SW 1271 (cell line): ENCODE results near the gene FTO.
"Not testable (repeated sequence)": the region's sequence is repeated elsewhere in the genome, so short reads cannot be mapped to it uniquely, and the experiment has no call there.

Experiments
- DNase-seq, 2 experiments: peaks; one replicate each; lab custom pipeline; 2025; lab: John Stamatoyannopoulos, UW

FTO gene

DNA sequence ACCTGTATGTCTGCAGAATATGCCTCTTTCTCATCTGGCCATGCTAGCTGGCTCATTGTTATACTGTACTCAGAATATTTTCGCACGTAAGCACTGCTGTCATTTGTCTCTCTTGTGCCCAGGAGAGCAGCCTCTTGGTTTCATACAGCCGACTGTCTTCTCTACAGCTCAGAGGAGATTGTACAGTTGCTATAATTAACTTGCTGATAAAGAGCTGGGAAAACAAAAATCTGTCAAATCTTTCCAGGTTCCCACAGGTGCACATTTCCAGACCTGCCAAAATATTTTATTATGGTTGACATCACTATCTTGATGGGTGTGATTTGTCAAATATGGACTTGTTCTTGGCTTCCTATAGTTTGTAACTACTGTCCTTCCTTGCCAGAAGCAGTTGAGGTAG is 122.7 kb downstream of the FTO start:
- DNase-seq = no peak

DNA sequence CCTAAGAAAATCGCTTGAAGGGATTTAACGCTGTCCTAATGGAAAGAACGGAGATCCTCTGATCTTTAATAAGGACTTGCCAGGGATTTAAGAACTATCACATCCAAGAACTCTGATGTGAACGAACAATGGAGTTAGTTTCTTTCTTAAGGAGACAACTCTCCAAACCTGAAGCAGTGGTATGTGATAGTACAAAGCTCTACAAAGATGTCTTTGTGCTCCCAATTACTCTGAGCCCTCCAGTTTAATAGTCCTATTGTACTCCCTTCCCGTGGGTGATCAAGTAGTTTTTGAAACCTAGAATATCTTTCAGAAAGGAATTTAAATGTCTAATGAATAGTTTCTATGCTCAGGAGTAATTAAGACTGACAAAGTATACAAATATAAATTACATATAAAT is 123.8 kb downstream of the FTO start:
- no peak for DNase-seq

DNA sequence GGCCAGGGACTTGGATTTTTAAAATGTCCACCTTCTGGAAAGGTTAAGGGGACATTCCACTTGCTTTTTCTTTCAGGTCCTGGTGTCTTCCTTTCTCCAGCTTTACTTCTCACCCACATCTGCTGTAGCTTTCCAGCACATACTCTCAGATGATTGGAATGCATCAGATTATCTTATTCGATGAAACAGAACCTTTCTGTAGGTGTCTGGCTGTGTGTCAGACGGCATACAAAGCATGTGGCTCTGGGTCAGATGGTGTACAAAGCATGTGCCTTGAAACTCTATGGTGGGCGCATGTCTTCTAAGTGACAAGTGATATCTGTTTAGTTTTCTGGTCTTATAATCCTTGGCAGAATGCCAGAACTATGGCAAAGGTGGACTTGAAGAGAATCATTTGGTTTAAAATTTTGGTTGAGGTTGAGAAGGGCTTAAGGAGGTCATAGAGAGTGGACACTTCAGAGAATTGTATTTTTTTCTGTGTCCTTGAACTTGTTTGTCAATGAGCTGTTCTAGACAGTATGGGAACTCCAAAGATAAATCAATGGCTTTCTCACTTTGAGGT is 125.3 kb downstream of the FTO start:
- DNase-seq = no peak

DNA sequence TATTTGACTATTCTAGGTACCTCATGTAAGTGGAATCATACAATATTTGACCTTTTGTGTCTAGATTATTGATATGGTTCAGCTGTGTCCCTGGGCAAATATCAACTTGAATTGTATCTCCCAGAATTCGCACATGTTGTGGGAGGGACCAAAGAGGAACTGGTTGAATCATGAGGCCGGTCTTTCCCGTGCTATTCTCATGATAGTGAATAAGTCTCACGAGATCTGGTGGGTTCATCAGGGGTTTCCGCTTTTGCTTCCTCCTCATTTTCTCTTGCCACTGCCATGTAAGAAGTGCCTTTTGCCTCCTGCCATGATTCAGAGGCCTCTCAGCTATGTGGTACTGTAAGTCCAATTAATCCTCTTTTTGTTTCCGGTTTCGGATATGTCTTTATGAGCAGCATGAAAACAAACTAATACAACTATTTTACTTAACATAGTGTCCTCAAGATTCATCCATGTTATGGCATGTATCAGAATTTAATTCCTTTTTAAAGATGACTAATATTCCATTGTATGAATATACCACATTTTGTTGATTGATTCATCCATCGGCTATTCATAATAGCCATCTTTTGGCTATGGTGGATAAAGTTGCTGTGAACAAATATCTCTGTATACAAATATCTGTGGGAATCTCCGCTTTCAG is 129.1 kb downstream of the FTO start:
- no peak for DNase-seq

DNA sequence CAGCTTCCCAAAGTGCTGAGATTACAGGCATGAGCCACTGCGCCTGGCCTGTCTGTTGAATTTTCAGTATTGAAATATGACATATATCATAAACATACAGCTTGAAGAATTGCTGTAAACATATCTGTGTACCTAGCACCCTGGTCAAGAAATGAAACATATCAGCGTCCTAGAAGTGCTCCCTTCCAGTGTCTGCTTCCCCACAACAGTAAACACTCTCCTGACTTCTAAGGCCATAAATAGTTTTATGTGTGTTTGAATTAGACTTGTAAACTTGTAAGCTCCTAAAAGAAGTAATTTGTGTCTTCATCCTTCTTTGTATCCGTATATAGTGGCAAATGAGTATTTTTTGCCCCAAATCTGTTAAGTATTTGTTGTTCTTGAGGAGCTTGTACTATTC is 132.2 kb downstream of the FTO start:
- DNase-seq = no peak

DNA sequence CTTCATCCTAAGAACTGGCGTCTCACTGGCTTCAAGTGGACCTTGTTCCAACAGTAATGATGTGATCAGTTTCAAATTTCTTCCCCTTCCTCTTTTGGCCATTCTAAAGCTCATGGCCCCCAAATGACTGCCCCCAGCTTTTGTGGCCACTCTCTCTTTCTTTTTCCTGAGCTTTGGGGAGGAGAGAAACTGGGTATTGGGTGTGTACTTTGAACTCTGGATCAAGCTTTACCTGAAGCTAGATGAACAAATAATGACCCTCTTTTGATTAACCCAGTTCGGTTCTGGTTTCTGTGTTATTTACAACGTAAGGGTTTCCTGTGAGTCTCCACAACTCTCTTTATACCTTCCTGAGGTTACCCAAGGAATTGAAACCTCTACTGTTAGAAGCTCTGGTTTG is 132.7 kb downstream of the FTO start:
- no peak for DNase-seq

DNA sequence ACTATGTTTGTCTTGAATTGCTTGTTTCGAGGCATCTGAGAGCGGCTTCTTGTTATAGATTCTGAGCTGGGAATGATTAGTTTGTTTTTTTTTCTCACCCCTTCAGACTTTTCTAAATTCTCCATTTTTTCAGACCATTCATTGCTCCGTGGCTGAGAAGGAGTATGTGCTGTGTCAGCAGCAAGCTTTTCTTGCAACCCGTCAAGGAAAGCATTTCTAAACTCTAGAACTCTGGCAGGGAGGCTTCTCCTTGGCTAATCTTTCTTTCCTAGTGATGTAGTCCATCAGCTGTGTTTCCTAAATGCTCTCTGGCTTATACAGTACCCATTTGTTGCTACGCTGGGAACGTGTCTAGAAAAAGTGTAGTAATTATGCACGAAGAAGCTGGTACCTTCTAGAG is 133.5 kb downstream of the FTO start:
- DNase-seq = no peak

DNA sequence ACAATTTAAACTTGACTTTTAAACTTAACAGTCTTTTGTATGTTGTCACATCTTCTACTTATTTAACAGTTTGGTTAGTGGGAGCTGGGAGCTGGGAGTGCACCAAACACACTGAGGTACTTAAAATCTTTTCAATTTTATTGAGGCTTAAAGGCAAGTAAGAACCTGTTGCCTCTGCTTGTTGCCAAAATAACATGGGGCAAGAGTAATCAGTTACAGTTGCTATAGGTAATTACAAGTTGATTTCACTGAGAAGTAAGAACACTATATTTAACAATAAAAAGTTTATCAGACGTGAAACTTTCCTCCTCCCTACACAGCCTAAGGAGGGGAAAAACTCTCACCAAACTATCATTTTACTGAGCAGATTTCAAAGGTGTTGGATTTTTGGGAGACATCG is 135.2 kb downstream of the FTO start:
- no peak for DNase-seq

DNA sequence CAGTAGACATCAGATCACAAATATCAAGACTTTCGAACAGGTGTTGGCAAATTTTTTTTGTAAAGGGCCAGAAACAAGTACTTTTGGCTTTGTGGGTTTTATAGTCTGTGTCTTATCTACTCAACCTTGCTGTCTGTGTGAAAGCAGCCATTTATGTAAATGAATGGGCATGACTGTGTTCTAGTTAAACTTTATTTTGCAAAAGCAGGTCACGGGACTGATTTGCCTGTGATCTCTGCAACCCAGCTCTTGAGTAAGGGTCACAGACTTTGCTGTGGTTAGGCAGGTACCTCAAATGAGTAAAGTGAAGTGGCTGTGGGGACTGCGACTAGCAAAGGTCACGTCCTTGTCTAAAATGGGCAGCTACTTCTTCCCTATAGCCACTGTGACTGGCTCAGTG is 136.5 kb downstream of the FTO start:
- no peak for DNase-seq

DNA sequence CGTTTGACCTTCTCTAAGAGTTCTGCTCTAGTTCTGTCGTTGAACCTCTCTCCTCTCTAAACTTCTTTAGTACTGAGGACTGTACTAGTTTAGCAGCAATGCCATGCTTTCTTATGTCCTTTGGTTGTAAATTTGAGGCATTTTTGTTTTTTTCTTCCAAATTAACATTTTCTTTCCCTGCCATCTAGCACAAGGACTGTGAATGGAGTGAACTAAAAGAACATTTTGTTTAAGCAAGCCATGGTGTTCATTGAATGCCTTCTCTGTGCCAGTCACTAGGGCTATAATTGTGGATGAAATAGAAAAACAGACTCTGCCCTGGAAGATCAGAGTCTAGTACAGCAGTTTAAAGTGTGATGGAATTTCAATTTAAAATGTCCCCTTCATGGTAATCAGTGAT is 137.9 kb downstream of the FTO start:
- DNase-seq = no peak

DNA sequence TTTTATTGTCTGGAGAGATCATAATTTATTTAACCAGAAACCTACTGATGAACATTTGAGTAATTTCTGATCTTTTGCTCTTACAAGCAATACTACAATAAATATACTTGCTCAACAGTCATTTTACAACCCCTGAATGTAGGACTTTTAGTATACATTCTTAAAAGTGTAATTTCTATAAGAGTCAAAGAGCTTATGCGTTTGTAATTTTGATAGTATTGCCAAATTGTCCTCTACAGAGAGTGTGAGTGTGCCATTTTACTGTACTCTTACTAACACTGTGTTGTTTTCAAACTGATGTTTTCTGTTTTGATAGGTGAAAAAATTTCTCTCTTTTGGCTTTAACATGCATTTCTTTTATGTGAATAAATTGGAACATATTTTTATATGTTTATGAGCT is 139.1 kb downstream of the FTO start:
- DNase-seq = no peak

DNA sequence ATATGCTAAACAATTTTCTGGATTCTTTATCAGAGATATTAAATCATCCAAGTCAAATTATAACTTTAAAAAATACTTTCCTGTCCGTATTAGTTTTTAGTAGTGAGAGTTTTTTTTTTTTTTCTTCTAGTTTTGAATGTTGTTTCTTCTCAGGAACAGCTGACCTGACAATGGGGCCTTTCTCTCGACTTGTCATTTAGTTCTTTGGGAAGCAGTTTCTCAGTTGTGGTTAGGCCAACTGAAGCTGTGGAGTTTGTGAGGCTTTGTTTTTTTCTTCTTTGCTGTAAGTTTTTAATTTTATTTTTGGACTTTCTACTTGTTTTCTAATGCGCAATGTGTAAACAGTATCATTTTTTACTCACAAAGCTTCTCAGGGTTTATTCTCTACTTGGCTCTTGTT is 140.8 kb downstream of the FTO start:
- no peak for DNase-seq

DNA sequence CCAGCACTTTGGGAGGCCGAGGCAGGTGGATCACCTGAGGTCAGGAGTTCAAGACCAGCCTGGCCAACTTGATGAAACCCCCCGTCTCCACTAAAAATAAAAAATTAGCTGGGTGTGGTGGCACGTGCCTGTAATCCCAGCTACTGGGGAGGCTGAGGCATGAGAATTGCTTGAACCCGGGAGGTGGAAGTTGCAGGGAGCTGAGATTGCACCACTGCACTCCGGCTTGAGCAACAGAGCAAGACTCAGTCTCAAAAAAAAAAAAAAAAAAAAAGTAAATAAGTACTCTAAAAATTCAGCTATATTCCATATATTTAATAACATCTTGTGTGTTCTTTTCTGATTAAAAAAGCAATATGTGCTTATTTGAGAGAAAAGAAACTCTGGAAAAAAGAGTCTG is 142.6 kb downstream of the FTO start:
- DNase-seq = not testable (repeated sequence)

DNA sequence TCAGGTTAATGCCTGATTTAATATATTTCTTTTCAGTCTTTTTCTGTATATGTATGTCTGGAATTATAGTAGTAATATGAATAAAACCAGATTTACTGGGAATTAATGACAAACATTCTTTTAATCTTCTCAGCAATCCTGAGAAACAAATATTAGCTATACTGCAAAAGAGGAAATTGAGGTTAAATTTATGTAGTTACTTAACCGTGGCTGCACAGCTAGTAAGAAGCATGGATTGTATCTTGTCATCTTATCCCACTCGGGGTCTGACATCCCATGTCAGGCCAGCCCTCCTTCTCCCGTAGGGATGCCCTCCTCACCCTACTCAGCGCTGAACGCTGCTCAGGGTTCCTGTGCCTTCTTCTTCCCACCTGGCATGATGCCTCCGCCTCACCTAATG is 143.0 kb downstream of the FTO start:
- no peak for DNase-seq

DNA sequence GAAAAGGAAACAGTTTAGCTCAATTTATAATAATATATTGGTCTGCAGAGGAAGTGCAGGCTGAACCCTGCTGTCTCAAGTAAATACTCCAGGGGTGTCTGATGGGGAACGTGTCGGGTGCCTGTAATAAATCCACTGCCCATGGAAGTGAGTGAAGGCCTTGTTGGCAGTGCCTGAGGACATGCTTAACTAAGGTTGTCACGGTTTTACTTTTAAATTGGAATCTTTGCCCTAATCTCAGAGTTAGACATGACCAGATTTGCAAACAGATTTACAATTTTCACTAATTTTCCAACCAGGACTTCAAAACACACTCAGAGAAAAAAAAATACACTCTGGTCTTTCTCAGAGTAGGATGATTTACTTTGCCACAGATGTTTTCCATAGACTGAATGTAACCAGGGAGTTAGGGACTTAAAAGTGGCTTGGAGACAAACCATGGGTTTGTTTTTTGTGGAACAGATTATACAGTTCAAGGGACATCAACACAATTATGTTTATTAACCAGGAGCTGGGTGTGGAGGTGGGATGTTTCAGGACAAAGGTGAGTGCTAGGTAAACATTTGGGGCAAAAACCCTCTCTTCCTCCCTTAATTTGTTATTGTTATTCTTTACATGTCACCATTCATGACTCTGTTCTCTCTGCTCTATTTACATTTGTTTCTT is 144.5 kb downstream of the FTO start:
- DNase-seq = no peak

DNA sequence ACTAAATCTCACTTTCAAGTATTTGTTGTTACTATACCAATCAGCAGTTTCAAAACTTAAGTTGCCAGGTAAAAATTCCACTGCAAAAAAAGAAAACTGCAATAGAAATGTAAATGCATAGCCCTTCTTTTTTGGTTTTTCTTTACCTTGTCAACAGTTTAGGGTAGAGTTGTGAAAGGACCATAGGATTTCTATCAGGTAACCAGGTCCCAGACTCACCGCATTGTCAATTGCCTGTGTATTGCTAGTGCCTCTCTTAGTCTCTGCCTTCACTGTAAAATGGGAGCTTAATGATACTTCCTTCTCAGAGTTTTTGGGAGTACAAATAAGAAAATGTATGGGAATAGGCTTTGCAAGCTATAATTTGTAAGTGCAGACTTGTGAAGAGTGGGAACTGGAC is 145.0 kb downstream of the FTO start:
- DNase-seq = no peak

DNA sequence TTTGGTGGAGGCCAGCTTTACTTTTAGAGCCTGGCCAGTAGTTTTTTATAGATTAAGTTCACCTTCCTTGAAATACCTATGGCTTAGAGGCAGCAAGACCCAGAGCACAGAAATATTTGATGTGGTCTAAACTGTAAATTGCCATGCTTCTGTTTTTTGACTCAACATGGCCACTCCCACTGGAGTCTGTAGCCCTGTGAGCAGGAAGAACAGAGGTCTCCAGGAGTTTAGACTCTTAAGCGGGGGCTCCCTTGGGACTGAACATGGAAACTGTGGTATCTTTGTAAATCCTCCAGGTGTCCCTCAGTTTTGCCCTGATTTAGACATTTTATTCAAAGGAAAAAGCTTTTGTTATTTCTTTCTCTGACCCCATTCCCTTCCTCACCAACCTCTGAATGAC is 145.6 kb downstream of the FTO start:
- DNase-seq = no peak

DNA sequence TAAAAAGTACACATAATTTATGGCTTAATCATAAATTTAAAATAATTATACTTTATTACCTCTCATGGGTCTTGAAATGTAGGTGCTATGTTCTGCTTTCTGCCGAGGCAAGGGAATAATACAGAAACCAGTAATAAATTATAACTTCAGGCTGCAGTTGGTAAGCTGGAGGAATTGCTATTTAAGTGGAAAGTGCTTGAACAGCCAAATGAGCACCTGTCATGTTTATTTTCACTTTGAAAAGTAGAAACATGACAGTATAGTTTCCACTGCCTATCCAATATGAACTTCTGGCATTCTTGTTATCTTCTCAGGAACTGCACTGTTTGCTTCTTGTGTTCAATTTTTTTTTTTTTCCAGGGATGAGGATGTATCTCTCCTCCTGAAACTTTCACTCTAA is 146.0 kb downstream of the FTO start:
- DNase-seq = no peak

DNA sequence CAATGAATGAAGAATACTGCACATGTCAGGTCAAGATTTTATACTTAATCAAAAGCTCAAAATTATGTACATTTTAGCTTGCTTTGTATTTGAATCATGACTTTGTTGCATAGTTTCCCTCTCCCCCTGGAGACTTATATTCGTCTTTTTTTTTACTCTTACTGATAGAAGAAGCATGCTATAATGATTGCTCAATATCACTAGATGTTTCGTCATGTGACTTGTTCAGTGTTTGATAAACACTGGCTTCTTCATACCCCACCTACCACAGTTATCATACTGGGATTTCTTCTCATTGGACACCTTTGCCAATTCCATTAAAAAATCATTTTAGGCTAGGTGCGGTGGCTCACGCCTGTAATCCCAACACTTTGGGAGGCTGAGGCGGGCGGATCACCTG is 148.7 kb downstream of the FTO start:
- no peak for DNase-seq

DNA sequence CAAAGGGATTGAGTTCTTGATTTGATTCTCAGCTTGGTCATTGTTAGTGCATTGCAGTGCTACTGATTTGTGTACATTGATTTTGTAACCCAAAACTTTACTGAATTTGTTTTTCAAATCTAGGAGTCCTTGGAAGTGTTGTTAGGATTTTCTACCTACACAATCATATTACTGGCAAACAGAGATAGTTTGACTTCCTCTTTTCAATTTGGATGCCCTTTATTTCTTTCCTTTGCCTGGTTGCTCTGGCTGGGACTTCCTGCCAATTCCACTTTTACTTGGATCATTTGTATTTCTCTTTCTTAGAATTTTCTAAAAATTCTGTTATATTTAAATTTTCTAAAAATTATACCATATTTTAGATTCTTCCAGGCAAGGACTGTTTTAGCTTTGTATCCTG is 151.1 kb downstream of the FTO start:
- no peak for DNase-seq

DNA sequence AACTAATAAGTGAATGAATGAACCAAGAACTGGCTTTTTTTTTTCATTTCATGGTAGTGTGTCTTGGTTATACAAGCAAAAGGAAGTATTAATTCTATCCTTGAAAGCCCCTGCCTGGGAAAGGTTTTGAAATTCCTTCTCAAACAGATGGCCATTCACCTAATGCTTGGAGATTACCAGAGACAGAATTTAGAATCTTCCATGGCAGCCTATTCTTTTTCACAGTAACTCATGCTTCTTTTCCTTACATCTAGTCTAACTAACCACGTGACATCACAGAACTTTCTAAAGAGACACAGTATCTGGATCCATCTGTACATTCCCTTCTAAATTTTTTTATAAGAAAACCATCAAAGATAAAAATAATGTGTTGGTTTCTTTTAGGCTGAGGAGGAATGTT is 151.6 kb downstream of the FTO start:
- no peak for DNase-seq

DNA sequence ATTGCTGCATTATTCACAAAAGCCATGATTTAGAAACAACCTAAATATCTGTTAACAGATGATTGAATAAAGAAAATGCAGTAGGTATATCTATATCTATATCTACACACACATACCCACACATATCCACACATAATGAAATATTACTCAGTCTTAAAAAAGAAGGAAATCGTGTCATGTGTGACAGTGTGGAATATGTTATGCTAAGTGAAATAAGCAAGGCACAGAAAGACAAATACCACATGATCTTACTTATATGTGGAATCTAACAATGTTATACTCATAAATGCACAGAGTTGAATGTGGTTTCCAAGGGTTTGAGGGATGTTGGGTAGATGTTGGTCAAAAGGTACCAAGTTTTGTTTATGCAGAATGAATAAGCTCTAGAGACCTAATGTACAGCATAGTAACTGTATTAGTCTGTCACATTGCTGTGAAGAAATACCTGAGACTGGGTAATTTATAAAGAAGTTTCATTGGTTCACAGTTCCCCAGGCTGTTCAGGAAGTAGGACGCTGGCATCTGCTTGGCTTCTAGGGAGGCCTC is 156.1 kb downstream of the FTO start:
- no peak for DNase-seq

DNA sequence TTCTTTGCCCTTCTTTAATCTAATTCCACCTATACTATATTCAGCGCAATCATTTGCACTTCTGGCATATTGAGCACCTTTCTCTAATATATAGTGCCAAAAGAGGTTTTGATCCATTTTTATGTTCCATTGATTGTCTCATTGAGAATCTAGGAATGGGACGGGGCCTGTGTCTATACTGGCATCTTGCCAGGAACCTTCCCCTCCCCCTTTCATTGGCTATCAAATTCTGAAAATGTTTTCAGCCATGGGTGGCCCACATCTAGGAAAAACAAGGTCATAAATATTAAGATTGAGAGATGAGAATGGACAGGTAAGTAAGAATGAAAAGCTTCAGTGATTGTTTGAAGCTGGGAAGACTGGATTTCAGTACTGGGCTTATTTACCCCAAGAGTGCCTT is 159.9 kb downstream of the FTO start:
- DNase-seq = no peak
